WTC11 (cell line): ENCODE data around the gene PAPSS1. TPM values are rescaled to one million over a fixed set of nuclear protein-coding genes. Genes with fewer than 3 reads are reported as not detected.

Experiments used
- ATAC-seq: fragments of 200-7000 bp; cut with Tn5 transposase; 2 replicates; pipeline ENCODE4 v1.10.0; 2021; ENCODE audit warnings: mild to moderate bottlenecking, moderate library complexity
- CTCF ChIA-PET: fragments of 300-600 bp; sonication (Branson Sonifier 250); formaldehyde crosslinking; loops from one replicate; lab custom pipeline; 2021; ENCODE audit warnings: antibody characterized with exemption; lab: Charles Lee
- POLR2A ChIA-PET: fragments of 350-600 bp; sonication (Branson Sonifier 250); formaldehyde crosslinking; loops from one replicate; lab custom pipeline; 2021; ENCODE audit warnings: antibody characterized with exemption; lab: Charles Lee
- DNase-seq: peaks from one replicate; pipeline ENCODE4 v3.0.0; 2021; ENCODE audit warnings: low spot score
- H3K27ac Mint-ChIP-seq: 2 replicates; pipeline ENCODE4 v1.8.0; 2021; ENCODE audit warnings: mixed read lengths
- H3K27me3 Mint-ChIP-seq: 2 replicates; pipeline ENCODE4 v1.8.0; 2021; ENCODE audit warnings: low read depth, mild to moderate bottlenecking, moderate library complexity, mixed read lengths
- H3K36me3 Mint-ChIP-seq: 2 replicates; pipeline ENCODE4 v1.8.0; 2021; ENCODE audit warnings: mixed read lengths
- H3K4me1 Mint-ChIP-seq: 2 replicates; pipeline ENCODE4 v1.8.0; 2022; ENCODE audit warnings: mixed read lengths
- H3K4me3 Mint-ChIP-seq: 2 replicates; pipeline ENCODE4 v1.8.0; 2021; ENCODE audit warnings: mild to moderate bottlenecking, moderate library complexity, mixed read lengths
- H3K9me3 Mint-ChIP-seq: 2 replicates; pipeline ENCODE4 v1.8.0; 2021; ENCODE audit warnings: mixed read lengths
- IRF2 ChIP-seq: sonication (generic); formaldehyde crosslinking; IDR thresholded peaks from 2 replicates; pipeline ENCODE4 v1.8.0; 2022; ENCODE audit warnings: low read depth, missing genetic modification reagents, borderline replicate concordance
- RELA ChIP-seq: sonication (generic); formaldehyde crosslinking; IDR thresholded peaks from 2 replicates; pipeline ENCODE4 v1.8.1; 2022; ENCODE audit warnings: missing genetic modification reagents, mild to moderate bottlenecking, borderline replicate concordance
- RORB ChIP-seq: fragments of 250-450 bp; sonication (Bioruptor Pico); IDR thresholded peaks from 2 replicates; pipeline ENCODE4 v1.9.0; 2021; ENCODE audit warnings: mild to moderate bottlenecking
- TP53 ChIP-seq: sonication (generic); formaldehyde crosslinking; IDR thresholded peaks from 2 replicates; pipeline ENCODE4 v1.8.1; 2023; ENCODE audit warnings: mild to moderate bottlenecking, missing genetic modification reagents
- ZBTB21 ChIP-seq: sonication (generic); formaldehyde crosslinking; IDR thresholded peaks from 2 replicates; pipeline ENCODE4 v1.8.1; 2023; ENCODE audit warnings: mild to moderate bottlenecking, missing genetic modification reagents, borderline replicate concordance
- ZNF263 ChIP-seq: sonication (generic); formaldehyde crosslinking; IDR thresholded peaks from 2 replicates; pipeline ENCODE4 v1.8.1; 2022; ENCODE audit warnings: low read depth, mild to moderate bottlenecking, moderate library complexity, missing genetic modification reagents
- ZNF317 ChIP-seq: sonication (generic); formaldehyde crosslinking; IDR thresholded peaks from 2 replicates; pipeline ENCODE4 v1.8.1; 2023; ENCODE audit warnings: low read depth, mild to moderate bottlenecking, moderate library complexity, missing genetic modification reagents, borderline replicate concordance
- ZNF396 ChIP-seq: fragments of 250-450 bp; sonication (Bioruptor Pico); IDR thresholded peaks from 2 replicates; pipeline ENCODE4 v1.8.0; 2021; ENCODE audit warnings: mild to moderate bottlenecking, moderate library complexity, borderline replicate concordance
- ZNF423 ChIP-seq: fragments of 250-450 bp; sonication (Bioruptor Pico); IDR thresholded peaks from 2 replicates; pipeline ENCODE4 v2.1.2; 2022; ENCODE audit warnings: mild to moderate bottlenecking, moderate library complexity
- ZNF671 ChIP-seq: fragments of 250-450 bp; sonication (Bioruptor Pico); IDR thresholded peaks from 2 replicates; pipeline ENCODE4 v1.8.0; 2021; ENCODE audit warnings: mild to moderate bottlenecking
- total RNA-seq: library from RNA; stranded (reverse); gene quantifications from 3 replicates; pipeline ENCODE4 v1.2.3, GENCODE V29; 2021
- TF ChIP-seq, protein P1 (sequence below): fragments of 250-450 bp; sonication (Bioruptor Pico); IDR thresholded peaks from 2 replicates; pipeline ENCODE4 v1.9.0; 2021; ENCODE audit warnings: mild to moderate bottlenecking
- TF ChIP-seq, protein P2 (sequence below): sonication (generic); formaldehyde crosslinking; IDR thresholded peaks from 2 replicates; pipeline ENCODE4 v1.8.0; 2023; ENCODE audit warnings: missing genetic modification reagents, mild to moderate bottlenecking, borderline replicate concordance
- TF ChIP-seq, protein P3 (sequence below): sonication (generic); formaldehyde crosslinking; conservative IDR thresholded peaks from 2 replicates; pipeline ENCODE4 v1.8.1; 2023; ENCODE audit warnings: mild to moderate bottlenecking, low read depth, missing genetic modification reagents, moderate library complexity
- TF ChIP-seq, protein P4 (sequence below): sonication (generic); formaldehyde crosslinking; IDR thresholded peaks from 2 replicates; pipeline ENCODE4 v1.8.1; 2023; ENCODE audit warnings: mild to moderate bottlenecking, missing genetic modification reagents
- TF ChIP-seq, protein P5 (sequence below): sonication (generic); formaldehyde crosslinking; IDR thresholded peaks from 2 replicates; pipeline ENCODE4 v1.8.0; 2022; ENCODE audit warnings: mild to moderate bottlenecking, missing genetic modification reagents
- TF ChIP-seq, protein P6 (sequence below): fragments of 200-600 bp; IDR thresholded peaks from 2 replicates; pipeline ENCODE4 v1.8.0; 2022; ENCODE audit warnings: antibody characterized with exemption
- TF ChIP-seq, protein P7 (sequence below): sonication (generic); formaldehyde crosslinking; IDR thresholded peaks from 2 replicates; pipeline ENCODE4 v1.8.1; 2023; ENCODE audit warnings: mild to moderate bottlenecking, moderate library complexity, missing genetic modification reagents

Gene PAPSS1
- total RNA-seq, 1 experiment from 2014 or later = 62.9 TPM

DNA sequence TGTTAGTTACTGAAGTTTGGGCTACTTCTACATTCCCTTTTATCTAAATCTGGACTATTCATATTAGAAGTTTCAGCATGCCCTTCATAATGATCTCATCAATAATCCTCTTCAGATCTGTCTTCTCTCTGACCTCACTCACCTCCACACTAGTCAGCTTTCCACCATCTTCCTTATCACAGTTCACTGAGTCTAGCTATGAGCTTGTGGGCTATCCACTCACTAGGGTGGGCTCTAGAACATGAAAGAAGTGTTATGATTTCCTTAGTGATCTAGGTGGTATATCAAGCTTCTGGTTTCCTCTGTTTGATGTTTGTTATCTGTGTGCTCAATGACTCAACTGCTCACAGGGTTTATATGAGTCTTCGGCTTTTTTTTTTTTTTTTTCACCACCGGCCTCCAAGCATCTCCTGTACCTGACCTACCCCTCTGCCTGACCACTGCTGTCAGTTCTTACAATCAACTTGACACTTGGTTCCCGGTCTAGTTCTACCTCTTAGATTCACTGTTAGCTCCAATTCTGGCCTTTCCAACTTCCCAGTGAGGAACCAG lies 103.1 kb downstream of the PAPSS1 start (continued):
- TF ChIP-seq, protein P1, sequence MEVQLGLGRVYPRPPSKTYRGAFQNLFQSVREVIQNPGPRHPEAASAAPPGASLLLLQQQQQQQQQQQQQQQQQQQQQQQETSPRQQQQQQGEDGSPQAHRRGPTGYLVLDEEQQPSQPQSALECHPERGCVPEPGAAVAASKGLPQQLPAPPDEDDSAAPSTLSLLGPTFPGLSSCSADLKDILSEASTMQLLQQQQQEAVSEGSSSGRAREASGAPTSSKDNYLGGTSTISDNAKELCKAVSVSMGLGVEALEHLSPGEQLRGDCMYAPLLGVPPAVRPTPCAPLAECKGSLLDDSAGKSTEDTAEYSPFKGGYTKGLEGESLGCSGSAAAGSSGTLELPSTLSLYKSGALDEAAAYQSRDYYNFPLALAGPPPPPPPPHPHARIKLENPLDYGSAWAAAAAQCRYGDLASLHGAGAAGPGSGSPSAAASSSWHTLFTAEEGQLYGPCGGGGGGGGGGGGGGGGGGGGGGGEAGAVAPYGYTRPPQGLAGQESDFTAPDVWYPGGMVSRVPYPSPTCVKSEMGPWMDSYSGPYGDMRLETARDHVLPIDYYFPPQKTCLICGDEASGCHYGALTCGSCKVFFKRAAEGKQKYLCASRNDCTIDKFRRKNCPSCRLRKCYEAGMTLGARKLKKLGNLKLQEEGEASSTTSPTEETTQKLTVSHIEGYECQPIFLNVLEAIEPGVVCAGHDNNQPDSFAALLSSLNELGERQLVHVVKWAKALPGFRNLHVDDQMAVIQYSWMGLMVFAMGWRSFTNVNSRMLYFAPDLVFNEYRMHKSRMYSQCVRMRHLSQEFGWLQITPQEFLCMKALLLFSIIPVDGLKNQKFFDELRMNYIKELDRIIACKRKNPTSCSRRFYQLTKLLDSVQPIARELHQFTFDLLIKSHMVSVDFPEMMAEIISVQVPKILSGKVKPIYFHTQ = no peak
- TF ChIP-seq ZNF671 = no peak
- TF ChIP-seq, protein P2, sequence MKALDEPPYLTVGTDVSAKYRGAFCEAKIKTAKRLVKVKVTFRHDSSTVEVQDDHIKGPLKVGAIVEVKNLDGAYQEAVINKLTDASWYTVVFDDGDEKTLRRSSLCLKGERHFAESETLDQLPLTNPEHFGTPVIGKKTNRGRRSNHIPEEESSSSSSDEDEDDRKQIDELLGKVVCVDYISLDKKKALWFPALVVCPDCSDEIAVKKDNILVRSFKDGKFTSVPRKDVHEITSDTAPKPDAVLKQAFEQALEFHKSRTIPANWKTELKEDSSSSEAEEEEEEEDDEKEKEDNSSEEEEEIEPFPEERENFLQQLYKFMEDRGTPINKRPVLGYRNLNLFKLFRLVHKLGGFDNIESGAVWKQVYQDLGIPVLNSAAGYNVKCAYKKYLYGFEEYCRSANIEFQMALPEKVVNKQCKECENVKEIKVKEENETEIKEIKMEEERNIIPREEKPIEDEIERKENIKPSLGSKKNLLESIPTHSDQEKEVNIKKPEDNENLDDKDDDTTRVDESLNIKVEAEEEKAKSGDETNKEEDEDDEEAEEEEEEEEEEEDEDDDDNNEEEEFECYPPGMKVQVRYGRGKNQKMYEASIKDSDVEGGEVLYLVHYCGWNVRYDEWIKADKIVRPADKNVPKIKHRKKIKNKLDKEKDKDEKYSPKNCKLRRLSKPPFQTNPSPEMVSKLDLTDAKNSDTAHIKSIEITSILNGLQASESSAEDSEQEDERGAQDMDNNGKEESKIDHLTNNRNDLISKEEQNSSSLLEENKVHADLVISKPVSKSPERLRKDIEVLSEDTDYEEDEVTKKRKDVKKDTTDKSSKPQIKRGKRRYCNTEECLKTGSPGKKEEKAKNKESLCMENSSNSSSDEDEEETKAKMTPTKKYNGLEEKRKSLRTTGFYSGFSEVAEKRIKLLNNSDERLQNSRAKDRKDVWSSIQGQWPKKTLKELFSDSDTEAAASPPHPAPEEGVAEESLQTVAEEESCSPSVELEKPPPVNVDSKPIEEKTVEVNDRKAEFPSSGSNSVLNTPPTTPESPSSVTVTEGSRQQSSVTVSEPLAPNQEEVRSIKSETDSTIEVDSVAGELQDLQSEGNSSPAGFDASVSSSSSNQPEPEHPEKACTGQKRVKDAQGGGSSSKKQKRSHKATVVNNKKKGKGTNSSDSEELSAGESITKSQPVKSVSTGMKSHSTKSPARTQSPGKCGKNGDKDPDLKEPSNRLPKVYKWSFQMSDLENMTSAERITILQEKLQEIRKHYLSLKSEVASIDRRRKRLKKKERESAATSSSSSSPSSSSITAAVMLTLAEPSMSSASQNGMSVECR (CRISPR knock-in tag) = no peak
- no peak for TF ChIP-seq ZNF263
- TF ChIP-seq, protein P3, sequence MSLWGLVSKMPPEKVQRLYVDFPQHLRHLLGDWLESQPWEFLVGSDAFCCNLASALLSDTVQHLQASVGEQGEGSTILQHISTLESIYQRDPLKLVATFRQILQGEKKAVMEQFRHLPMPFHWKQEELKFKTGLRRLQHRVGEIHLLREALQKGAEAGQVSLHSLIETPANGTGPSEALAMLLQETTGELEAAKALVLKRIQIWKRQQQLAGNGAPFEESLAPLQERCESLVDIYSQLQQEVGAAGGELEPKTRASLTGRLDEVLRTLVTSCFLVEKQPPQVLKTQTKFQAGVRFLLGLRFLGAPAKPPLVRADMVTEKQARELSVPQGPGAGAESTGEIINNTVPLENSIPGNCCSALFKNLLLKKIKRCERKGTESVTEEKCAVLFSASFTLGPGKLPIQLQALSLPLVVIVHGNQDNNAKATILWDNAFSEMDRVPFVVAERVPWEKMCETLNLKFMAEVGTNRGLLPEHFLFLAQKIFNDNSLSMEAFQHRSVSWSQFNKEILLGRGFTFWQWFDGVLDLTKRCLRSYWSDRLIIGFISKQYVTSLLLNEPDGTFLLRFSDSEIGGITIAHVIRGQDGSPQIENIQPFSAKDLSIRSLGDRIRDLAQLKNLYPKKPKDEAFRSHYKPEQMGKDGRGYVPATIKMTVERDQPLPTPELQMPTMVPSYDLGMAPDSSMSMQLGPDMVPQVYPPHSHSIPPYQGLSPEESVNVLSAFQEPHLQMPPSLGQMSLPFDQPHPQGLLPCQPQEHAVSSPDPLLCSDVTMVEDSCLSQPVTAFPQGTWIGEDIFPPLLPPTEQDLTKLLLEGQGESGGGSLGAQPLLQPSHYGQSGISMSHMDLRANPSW (CRISPR knock-in tag) = no peak
- no peak for TF ChIP-seq ZNF396 (CRISPR knock-in tag)
- TF ChIP-seq, protein P4, sequence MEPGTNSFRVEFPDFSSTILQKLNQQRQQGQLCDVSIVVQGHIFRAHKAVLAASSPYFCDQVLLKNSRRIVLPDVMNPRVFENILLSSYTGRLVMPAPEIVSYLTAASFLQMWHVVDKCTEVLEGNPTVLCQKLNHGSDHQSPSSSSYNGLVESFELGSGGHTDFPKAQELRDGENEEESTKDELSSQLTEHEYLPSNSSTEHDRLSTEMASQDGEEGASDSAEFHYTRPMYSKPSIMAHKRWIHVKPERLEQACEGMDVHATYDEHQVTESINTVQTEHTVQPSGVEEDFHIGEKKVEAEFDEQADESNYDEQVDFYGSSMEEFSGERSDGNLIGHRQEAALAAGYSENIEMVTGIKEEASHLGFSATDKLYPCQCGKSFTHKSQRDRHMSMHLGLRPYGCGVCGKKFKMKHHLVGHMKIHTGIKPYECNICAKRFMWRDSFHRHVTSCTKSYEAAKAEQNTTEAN = no peak
- no peak for TF ChIP-seq ZNF423 (CRISPR knock-in tag)
- no peak for TF ChIP-seq ZBTB21 (CRISPR knock-in tag)
- TF ChIP-seq ZNF317 = no peak
- TF ChIP-seq, protein P5, sequence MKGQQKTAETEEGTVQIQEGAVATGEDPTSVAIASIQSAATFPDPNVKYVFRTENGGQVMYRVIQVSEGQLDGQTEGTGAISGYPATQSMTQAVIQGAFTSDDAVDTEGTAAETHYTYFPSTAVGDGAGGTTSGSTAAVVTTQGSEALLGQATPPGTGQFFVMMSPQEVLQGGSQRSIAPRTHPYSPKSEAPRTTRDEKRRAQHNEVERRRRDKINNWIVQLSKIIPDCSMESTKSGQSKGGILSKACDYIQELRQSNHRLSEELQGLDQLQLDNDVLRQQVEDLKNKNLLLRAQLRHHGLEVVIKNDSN (CRISPR knock-in tag) = no peak
- TF ChIP-seq RELA (CRISPR knock-in tag) = no peak
- no peak for TF ChIP-seq TP53

DNA sequence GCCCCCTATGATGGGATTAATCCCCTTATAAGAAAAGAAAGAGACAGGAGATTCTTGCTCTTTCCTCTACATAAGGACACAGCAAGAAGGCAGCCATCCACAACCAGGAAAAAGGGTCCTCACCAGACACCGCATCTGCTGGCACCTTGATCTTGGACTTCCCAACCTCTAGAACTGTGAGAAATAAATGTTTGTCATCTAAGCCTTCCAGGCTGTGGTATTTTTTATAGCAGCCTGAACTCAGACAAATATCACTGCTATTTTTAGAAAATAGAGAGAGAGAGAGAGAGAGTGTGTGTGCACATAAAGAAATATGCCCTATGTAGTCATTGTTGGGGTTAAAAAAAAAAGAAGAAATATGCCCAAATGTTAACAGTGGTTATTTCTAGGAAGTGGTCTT lies 104.2 kb downstream of the PAPSS1 start:
- Mint-ChIP-seq H3K9me3 (peaks cover 19% of the 10 kb centered on the region), H3K4me1 (no peaks in the 10 kb centered on the region), H3K36me3 (peaks cover 30% of the 10 kb centered on the region), H3K27ac (no peak overlapping the region), H3K4me3 (no peak overlapping the region), H3K27me3 (no peaks in the 10 kb centered on the region)
- POLR2A ChIA-PET = no interaction called here
- CTCF ChIA-PET = no interaction called here
- DNase-seq (no peak), ATAC-seq (no peak)
- TF ChIP-seq IRF2 (CRISPR knock-in tag) (no peak), RORB (no peak)
- TF ChIP-seq, protein P6, sequence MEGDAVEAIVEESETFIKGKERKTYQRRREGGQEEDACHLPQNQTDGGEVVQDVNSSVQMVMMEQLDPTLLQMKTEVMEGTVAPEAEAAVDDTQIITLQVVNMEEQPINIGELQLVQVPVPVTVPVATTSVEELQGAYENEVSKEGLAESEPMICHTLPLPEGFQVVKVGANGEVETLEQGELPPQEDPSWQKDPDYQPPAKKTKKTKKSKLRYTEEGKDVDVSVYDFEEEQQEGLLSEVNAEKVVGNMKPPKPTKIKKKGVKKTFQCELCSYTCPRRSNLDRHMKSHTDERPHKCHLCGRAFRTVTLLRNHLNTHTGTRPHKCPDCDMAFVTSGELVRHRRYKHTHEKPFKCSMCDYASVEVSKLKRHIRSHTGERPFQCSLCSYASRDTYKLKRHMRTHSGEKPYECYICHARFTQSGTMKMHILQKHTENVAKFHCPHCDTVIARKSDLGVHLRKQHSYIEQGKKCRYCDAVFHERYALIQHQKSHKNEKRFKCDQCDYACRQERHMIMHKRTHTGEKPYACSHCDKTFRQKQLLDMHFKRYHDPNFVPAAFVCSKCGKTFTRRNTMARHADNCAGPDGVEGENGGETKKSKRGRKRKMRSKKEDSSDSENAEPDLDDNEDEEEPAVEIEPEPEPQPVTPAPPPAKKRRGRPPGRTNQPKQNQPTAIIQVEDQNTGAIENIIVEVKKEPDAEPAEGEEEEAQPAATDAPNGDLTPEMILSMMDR = no peak
- TF ChIP-seq, protein P7, sequence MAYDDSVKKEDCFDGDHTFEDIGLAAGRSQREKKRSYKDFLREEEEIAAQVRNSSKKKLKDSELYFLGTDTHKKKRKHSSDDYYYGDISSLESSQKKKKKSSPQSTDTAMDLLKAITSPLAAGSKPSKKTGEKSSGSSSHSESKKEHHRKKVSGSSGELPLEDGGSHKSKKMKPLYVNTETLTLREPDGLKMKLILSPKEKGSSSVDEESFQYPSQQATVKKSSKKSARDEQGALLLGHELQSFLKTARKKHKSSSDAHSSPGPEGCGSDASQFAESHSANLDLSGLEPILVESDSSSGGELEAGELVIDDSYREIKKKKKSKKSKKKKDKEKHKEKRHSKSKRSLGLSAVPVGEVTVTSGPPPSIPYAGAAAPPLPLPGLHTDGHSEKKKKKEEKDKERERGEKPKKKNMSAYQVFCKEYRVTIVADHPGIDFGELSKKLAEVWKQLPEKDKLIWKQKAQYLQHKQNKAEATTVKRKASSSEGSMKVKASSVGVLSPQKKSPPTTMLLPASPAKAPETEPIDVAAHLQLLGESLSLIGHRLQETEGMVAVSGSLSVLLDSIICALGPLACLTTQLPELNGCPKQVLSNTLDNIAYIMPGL = no peak
